ENCODE measurements around the gene PKP3. TPM values are rescaled to one million over a fixed set of nuclear protein-coding genes. Genes with fewer than 3 reads are reported as not detected.

Gene PKP3
- total RNA-seq, 1 donor: 5.6 TPM

DNA sequence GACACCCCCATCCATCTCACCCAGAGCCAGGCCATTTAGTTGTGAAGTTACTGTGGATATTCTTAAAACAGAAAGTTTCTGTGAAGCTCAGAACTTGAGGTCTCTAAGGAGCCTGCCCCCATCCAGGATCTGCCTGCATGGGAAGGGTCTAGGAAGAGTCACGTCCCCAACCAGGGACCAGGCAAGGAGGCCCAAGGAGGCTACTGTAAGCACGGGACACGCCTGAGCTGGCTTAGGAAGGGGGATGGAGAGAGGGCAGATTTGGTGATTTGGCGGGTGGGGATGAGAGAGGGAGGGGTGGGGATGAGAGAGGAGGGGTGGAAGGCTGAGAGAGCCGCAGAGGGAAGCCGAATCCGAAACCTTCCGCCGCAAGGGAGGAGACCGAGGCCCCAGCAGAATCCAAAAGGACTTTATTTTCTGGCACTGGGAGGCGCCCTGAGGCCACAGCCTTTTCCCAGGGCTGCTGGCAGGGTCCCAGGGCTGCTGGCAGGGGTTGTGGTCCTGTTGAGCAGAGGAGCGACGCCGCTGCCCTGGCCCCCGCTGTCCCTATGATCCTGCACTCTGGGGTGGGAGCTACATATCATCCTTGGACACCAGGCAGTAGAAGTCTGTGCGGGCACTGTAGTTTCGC lies 11.4 kb downstream of the PKP3 start:
- TF ChIP-seq, protein P1, sequence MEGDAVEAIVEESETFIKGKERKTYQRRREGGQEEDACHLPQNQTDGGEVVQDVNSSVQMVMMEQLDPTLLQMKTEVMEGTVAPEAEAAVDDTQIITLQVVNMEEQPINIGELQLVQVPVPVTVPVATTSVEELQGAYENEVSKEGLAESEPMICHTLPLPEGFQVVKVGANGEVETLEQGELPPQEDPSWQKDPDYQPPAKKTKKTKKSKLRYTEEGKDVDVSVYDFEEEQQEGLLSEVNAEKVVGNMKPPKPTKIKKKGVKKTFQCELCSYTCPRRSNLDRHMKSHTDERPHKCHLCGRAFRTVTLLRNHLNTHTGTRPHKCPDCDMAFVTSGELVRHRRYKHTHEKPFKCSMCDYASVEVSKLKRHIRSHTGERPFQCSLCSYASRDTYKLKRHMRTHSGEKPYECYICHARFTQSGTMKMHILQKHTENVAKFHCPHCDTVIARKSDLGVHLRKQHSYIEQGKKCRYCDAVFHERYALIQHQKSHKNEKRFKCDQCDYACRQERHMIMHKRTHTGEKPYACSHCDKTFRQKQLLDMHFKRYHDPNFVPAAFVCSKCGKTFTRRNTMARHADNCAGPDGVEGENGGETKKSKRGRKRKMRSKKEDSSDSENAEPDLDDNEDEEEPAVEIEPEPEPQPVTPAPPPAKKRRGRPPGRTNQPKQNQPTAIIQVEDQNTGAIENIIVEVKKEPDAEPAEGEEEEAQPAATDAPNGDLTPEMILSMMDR (IDR thresholded peaks at IDR 0.05; ENCODE audit: insufficient read depth, low read length): no peak
- DNase-seq (ENCODE audit: low read depth): peak; percentile 71
- peak overlapping the region; percentile 72 for H3K4me3 ChIP-seq (ENCODE audit: low read depth, low read length)

- TF ChIP-seq, protein P1 (IDR thresholded peaks at IDR 0.05; ENCODE audit: insufficient read depth, low read length): no peak
- H3K4me3 ChIP-seq (ENCODE audit: low read depth, low read length): peak overlapping the region; percentile 72
- no peak for DNase-seq (ENCODE audit: low read depth)
Observed at GRCh38 chr11:405954-406795, 12.2 kb downstream of the PKP3 start.

- peak; percentile 77 for DNase-seq (ENCODE audit: low read depth)
- TF ChIP-seq, protein P1 (IDR thresholded peaks at IDR 0.05; ENCODE audit: insufficient read depth, low read length): no peak
- H3K4me3 ChIP-seq (ENCODE audit: low read depth, low read length): peak overlapping the region; percentile 72
Observed at GRCh38 chr11:406796-407650, 13.0 kb downstream of the PKP3 start.

DNA sequence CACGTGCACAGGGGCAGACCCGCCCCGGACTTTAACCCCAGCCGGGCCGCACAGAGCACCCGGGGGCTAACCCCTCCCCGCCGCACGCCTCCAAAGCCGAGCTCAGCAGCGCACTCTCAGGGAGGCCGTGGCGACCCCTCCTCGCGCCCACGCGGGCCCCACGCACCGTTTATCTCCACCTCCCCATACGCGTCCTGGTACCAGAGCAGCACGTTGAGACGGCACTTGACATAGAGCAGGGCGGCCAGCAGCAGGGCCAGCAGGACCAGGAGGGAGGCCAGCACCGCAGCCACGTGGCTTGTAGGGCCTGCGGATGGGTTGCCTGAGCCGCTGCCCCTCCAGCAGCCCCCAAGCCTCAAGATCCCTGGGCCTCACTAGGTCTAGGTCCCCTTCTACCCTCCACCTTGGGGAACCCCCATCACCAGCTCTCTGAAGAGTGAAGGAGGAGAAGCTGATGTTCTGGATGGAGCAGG lies 13.7 kb downstream of the PKP3 start:
- TF ChIP-seq, protein P1 (IDR thresholded peaks at IDR 0.05; ENCODE audit: insufficient read depth, low read length): no peak
- DNase-seq (ENCODE audit: low read depth): no peak
- H3K4me3 ChIP-seq (ENCODE audit: low read depth, low read length): no peak overlapping the region

- TF ChIP-seq, protein P1 (IDR thresholded peaks at IDR 0.05; ENCODE audit: insufficient read depth, low read length): no peak
- H3K4me3 ChIP-seq (ENCODE audit: low read depth, low read length): no peak overlapping the region
- DNase-seq (ENCODE audit: low read depth): no peak
Observed at GRCh38 chr11:408154-409007, 14.4 kb downstream of the PKP3 start.
